GM18867 (cell line): ENCODE results near the gene RSPH3.
"Not testable (repeated sequence)": the region's sequence is repeated elsewhere in the genome, so short reads cannot be mapped to it uniquely, and the experiment has no call there.

Experiments used
- ATAC-seq: cut with Tn5 transposase; IDR thresholded peaks from one replicate; pipeline ENCODE4 v1.9.1; 2021; ENCODE audit warnings: mild to moderate bottlenecking, moderate library complexity; ENCODE audit not compliant: unreplicated experiment

RSPH3 gene, protein sequence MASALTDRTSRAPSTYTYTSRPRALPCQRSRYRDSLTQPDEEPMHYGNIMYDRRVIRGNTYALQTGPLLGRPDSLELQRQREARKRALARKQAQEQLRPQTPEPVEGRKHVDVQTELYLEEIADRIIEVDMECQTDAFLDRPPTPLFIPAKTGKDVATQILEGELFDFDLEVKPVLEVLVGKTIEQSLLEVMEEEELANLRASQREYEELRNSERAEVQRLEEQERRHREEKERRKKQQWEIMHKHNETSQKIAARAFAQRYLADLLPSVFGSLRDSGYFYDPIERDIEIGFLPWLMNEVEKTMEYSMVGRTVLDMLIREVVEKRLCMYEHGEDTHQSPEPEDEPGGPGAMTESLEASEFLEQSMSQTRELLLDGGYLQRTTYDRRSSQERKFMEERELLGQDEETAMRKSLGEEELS

DNA sequence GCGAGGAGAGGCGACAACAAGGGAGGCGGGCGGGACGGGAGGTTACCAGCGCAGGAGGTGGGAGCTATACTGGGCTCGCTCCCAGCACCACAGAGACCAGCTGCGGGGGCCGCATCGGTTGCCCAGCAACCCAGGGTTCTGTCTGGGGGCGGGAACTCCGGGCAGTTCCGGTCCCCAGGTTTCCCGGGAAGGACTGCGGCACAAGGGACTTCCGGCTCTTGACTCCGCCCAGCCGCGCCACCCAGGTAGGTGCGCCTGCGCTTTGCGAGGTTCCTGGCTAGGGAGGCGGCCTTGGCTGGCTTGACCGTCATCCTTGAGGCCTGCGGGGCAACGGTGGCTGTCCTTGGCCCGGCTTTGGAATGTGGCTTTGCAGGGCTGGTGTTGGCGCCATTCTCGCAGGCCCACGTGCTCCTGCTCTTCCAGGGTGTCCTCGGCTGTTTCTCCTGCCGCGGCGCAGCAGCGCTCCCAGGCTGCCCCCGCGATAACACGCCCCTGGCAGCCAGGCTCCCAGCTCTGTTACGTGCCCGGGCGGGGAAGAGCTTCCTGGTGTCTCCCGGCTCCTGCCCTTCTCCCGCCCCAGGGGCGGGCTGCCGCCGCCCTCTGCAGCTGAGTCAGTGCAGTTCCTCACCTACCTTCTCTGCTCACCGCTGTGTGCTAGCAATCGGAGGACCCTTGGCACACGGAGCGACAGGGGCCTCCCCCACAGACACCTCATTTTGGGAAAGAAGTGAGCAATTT, at the start of gene RSPH3:
Gene RSPH3 (minus strand): TSS at position 537 of the 738 bp plus-strand sequence. CDS start 652 bp downstream, outside the sequence.
- peak; percentile 92 for ATAC-seq

DNA sequence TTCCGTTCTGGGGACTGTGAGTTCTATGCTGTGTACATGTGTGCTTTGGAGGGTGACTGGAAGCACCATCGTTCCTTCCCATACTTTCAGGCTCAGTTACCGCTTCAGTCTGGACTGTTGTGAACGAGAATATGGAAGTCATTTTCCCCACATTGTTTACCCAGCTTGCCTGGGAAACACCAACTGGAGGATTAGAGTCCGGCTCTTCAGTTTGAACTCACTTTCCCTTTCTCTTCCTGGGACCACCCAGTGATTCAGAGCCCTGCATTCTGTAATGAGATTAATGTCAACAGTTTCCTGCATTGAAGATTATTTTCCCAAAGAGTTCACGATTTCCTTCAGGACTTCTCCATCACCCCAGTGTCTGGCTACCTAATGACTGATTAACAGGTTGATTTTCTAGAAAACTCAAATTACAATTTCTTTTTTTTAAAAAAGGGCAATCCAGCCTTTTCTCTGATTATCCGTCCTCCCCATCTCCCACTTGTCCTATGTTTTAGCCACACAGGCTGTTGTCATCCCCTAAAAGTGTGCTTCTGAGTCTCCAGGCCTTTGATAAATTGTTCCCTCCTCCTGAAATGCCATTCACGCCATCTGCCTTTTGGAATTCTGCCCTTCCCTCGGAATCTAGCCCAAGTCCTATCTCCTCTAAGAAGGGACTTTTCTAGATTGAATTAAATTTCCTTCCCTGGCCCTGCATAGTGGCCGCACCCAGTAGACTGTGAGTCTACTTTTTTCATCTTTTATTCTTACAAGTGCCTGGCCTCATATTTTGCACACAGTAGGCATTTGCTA, 48.1 kb upstream of the RSPH3 start:
- ATAC-seq: no peak

DNA sequence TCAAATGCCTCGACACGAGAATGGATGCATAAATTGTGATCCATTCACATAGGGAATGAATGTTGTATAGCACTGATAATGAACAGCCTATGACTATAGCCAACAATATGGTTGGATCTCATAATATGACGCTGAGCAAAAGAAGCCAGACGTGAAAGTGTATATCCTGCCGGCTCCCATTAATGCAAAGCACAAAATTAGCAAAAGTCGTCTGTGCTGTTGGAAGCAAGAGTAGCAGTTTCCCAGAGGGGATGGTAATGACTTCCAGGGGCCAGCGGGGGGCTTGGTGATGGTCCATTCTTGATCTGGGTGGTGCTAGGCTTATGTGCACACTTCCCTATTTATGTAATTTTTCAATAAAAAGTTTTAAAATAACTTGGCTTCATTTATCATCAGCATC, 45.8 kb upstream of the RSPH3 start:
- ATAC-seq: no peak

DNA sequence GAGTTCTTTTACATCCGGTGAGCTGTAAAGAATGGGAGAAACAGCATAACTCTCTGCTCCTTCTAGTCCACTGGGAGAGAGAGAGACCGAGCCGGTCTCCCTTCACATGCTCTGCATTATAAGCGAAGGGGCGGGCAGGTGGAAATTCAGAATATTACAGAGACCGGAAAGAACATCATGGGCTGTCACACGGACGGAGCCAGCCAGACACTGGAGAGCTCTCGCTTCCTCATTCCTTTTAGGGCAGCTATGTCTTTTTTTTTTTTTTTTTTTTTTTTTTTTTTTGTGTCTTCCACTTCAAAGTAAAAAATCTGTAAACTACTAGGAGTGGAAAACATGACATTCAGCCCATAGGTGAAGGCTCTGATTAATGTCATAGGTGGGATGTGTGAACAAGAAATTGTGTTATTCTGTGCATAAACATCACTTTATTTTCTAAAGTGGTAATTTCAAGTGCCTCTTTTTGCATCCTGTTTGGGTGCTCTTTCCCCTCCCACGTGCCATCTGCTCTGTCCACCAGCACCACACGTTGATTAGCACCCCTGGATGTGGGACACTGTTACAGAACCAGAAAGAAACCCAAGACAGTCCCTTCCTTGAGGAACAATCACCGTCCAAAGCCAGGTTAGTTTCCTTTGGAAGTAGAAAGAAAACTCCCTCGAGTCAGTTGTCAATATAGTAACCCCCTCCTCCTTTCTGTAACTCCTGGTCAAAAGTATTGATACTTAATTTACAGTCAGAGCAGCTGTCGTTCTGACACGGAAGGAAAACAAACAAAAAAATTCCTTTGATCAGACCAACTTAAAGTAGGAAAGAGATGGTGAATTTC, 45.1 kb upstream of the RSPH3 start, which contains the start of gene TAGAP:
Gene TAGAP (minus strand): TSS at position 93 of the 829 bp plus-strand sequence. CDS start 845 bp downstream, outside the sequence.
- ATAC-seq: peak; percentile 79

DNA sequence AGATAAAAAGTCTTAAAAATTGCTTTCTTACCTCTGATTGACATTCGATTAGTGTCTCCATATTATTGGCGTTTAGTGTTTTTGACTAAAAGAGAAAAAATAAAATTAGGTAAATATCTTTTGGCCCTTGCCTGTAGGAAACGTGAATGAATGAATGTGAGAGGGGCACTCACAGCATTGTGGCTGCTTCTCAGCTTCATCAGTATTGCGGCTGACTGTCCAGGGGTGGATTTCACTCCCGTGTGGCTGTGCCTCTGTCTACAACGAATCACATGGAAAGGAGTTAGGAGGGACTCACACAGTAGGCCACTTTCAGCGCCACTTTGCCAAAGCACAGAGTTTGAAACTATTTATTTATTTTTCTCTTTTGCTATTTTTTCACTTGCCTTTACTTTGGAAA, 43.9 kb upstream of the RSPH3 start:
- ATAC-seq: no peak

DNA sequence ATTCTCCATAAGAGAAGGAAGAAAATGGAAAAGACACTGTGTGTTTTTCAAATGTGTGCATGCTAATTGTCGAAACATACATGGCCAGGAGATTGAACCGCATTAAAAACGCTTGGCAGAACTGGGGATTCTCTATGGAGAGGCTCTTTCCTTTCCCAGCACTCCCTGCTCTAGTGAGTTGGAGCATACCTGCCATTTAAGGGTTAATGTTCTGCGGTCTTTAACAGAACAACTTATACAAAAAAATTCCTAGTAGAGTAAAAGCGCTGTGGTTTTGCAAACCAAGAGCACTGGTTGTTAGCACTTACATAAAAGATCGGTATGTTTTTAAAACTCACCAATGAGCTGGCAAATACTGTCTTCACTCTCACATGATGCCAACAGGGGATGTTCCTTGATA, 43.2 kb upstream of the RSPH3 start:
- ATAC-seq: no peak

DNA sequence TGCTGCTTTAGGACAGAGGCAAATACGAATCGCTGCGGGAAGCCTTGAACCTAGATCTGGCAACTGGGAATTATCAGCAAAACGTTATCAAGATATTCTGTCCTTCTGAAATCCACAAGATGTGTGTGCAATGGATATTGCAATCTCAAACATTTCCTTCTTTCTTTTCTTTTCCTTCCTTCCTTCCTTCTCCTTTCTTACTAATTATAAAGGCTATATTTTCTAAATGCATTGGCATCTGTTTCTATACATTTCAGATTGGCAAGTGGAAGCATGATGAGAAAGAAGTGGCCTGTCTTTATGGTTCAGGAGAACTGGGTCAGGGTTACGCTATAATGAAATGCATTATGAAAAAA, 42.8 kb upstream of the RSPH3 start:
- no peak for ATAC-seq

DNA sequence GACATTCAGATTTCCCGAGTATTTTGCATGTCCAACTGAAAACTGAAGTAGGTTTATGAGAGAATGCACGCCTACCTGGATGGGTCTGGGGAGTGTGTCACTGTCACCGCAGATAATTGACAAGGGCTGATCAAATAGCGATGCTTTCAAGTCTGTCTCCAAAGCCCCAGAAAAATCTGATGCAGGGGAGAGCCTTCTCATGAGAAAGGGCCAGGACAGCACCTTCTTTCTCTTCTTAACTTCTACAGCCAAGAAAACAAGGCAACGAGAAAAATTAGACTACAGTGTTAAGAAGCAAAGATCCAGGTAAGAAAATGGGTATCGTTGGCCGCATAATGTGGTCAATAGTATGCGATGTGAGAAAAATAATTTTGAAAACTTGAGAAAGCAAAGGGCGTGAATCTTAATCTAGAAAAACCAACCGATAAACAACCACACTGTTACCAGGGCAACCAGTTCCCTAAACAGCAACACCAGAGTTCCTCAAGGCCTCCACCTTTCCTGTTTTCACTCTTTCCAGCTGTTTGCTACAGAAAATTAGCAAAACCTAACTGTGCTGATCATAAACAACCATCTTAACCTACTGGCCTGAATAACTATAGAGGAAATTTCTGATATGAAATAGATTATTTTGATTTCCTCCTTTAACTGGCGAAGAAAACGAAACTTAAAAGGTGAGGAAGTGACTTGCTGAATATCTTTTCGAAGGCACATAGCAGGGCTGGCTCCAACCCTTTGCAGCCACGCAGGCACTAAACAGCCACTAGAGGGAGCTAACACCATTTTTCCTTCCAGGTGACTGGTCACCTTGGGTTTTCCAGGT, 42.2 kb upstream of the RSPH3 start:
- peak; percentile 44 for ATAC-seq

DNA sequence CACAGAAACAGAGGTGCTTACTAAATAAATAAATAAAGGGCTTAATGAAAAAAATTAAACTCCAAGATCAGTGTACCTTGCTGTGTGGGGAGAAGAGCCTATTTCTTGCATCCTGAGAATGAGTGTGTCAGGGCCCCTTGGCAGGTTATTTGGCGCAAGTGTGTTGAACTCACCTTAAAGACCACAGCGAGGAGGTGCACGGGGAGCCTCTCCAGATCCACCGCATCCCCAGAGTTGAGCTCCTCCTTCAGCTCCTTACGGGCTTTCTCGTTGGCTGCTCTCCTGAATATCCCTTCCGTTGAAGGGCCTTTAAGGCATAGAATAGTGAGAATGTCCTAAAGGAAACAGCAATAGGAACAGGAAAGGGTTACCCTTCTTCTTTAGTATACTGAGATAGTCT, 41.2 kb upstream of the RSPH3 start:
- no peak for ATAC-seq

DNA sequence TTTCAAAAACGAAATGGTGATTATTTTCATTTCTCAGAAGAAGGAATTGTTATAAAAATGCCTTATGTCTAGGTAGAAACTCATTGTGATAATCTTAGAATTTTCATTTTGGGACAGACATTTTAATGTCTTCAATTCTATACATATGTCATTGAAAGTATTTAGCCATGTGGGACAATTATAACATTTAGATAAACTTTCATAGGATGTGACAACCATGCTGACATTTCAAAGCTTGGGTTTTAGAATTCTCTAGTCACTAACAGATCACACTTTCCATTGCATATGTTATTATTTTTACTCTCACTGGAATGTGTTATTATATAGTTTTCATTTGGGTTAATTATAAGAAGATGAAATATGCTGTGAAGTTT, 39.9 kb upstream of the RSPH3 start:
- ATAC-seq: no peak

DNA sequence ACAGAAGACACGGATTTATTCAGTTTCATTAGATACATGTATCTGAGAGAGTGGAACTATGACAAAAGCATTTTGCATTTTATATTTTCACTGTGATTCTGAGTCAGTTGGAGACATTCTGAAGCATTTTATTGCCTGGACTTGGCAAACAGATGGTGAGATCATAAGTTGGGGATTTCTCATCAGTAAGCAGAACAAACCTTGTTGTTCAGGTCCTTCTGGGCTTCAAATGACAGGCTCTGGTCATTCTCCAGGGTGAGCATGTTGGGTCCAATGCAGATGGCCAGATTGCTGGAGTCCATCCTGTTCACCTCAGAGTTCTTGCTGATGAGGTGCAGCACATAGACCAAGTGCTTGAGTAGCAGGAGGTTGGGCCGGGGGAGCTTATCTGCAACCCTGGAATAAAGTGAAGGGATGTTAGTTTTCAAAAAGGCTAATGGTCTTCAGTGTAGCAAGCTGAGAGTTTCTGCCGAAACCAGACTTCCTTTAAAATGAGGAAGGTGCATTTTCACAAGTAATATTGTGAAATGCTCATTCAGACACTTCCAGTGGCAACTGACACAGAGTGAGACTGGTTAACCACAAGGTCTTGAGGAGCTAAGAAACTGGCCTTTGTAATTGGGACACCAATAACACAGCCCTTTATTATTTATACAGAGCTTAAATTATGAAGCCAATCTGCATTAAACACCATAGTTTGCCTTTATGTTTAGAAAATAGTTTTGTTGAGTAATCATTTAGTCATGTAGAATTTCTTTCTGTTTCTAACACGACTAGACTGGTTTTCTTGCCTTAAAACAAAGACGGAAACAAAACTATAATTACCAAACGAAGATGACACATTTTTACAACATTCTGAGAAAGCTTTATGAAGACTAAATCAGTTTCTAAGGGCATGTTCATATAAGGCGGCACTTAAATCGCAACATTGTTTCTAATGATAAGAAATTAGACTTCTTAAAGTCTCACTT, 39.2 kb upstream of the RSPH3 start:
- ATAC-seq: peak; percentile 84

DNA sequence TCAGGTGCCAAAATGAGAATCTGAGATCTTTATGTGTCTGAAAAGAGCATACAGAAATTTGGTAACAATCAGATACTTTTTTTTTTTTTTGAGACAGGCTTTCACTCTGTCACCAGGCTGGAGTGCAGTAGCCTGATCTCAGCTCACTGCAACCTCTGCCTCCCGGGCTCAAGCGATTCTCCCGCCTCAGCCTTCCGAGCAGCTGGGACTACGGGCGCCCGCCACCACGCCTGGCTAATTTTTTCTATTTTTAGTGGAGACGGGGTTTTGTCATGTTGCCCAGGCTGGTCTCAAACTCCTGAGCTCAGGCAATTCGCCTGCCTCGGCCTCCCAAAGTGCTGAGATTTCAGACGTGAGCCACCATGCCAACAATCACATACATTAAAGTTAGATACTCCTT, 38.3 kb upstream of the RSPH3 start:
- not testable (repeated sequence) for ATAC-seq

DNA sequence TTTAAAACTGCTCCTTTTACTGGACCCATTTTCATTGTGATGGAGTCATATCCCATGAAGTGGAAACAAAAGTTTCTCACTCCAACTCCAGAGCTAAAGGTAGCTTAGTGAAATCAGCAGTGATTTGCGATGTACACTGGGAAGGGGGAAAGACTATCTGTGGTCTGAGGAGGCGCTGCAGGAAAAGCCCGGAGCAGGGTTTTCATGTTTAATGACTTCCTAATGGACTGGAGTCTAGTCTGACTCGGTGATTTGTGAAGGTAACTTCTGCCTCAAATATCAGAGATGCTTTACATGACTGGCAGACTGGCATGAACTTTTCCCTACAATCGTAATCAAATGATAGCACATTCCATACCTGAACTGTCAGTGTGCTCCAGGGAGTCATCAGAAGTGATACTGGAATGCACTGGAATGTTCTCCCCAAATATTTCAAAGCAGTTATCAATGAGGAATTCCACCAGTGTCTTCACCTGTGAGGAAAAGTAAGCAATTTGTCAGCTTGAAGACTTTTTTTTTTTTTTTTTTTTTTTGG, 37.8 kb upstream of the RSPH3 start:
- no peak for ATAC-seq

DNA sequence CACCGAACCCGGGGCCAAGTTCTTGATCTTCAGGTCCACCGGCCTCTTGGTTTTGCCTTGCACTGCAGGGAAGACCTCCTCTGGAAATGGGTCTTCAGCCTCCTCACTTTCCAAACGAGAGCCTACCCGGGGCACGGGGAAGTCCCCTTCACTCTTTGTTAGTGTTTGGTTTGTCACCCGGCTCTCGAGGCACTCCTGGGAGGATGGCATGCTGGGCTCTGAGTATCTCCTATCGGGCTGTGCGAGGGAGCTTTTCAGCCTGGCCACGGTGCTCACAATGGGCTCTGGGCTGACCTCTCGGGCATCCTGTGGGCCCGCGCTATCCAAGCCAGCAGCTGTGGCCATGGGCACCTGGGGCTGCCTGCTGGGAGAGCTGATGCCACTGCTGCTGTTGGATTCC, 36.7 kb upstream of the RSPH3 start:
- ATAC-seq: no peak

DNA sequence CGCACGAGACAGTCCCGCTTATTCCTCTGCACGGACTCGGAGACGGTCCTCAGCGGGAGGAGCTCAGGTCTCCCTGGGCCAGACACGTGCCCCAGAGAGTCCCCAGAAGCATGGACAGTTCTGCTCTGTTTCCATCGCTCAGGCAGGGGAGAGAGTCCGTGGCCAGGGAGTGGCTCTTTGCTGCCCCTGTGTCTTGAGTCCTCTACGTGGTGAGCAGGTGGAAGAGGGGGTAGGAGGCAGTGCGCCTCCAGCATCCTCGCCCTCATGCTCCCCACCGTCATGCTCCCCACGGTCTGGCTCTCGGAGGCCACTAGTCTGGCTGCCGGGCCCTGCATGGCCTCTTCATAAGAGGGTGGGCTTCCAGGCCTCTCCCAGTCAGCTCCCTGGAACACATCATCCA, 35.9 kb upstream of the RSPH3 start:
- ATAC-seq: no peak

DNA sequence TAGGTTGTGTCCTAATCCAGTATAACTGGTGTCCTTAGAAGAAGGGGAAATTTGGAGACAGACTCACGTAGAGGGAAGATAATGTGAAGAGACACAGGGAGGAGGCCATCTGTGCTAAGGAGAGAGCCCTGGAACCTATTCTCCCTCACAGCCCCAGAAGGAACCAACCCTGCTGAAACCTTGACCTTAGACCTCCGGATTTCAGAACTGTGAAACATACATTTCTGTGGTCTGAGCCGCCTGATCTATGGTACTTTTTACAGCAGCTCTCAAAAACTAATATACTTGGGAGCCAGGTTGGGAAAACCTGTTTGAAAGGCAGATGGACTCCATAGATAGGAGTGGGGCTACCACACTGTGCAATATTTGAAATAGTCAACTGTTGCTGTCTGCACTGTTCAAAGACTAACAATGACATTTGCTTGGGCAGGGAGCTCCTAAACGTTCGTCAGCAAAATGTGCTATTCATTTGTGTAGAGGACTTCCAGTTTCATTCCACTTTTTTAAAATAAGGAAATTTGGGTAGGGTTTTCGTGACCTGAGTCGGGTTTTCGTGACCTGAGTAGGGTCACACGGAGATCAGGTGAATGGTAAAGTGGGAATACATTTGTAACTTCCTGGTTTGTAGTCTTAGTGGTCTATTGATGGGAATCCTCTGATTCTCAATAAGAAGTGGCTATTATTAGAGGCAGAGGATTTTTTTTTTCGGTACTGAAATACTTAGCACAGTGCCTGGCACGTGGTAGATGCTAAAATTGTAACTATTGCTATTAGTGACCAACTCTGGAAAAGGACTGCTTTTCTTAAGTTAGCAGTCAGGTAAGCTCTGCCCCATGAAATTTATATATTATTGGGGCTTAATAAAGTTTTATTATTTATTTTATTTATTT, 33.4 kb upstream of the RSPH3 start:
- no peak for ATAC-seq

DNA sequence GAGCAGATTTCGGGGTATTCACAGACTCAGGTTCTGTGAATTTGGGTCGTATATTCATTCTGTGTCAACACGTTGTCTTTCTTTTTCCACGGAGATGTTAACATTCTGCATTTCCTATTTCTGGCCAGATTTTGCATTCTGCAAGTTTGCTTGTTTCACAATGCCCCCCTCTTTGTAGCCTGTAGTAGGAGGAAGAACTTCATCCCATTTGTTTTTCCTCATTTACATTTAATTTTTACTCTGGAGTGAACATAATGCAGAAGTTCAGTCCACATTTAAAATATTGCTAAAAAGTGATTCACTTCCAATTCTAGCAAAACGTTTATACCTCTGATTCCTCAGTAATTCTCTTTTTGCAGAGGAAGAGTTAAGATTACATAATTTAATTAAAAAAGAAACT, 31.8 kb upstream of the RSPH3 start:
- ATAC-seq: no peak
